Pancreas (tissue), 10 donors: Measurements from ENCODE around the gene TMC5. TPM values are rescaled to one million over a fixed set of nuclear protein-coding genes. Genes with fewer than 3 reads are reported as not detected.

Experiments
- ATAC-seq, 4 donors: fragments of 200-7000 bp; cut with Tn5 transposase; one replicate each; pipeline versions ENCODE4 v1.8.0 to v1.9.1; 2020; ENCODE audit warnings: mild to moderate bottlenecking in 4 of 4, moderate library complexity in 4 of 4
- DNase-seq, 6 donors: peaks; one replicate each; pipeline ENCODE4 v3.0.0-alpha.2; 2020
- FAIRE-seq: peaks from 2 replicates; lab custom pipeline; 2012; peaks lifted over from hg19 to GRCh38; lab: Jason Lieb, UNC
- H3K27ac ChIP-seq, 4 donors: fragments of 200-600 bp; sonication (generic); 1 replicate in 3 of 4; 2 replicates in 1 of 4; pipeline versions ENCODE4 v1.5.0 to v1.8.0; 2020
- H3K27me3 ChIP-seq, 4 donors: fragments of 200-600 bp; one replicate each; pipeline ENCODE4 v1.8.0; 2021
- H3K36me3 ChIP-seq, 3 donors: fragments of 200-600 bp; sonication (generic) in 1 of 3; one replicate each; pipeline versions ENCODE4 v1.5.0 to v1.8.0; 2020 to 2021
- H3K4me1 ChIP-seq, 3 donors: fragments of 200-600 bp; one replicate each; pipeline ENCODE4 v1.8.0; 2021
- H3K4me3 ChIP-seq, 4 donors: fragments of 200-600 bp; sonication (generic) in 2 of 4; one replicate each; pipeline versions ENCODE4 v1.5.0 to v1.8.0; 2020 to 2021
- H3K9me3 ChIP-seq, 4 donors: fragments of 200-600 bp; one replicate each; pipeline ENCODE4 v1.8.0; 2021
- WGBS, 2 donors: extraction: QIAGEN DNeasy Blood & Tissue Kit; methylation state at CpG; one replicate each; pipeline ENCODE4 v1.1.7; 2013; 5-methylcytosine and 5-hydroxymethylcytosine counted together
- intact Hi-C, 3 donors: fragments of 100-400 bp; cut with DNase I; formaldehyde crosslinking; loops; one replicate each; pipeline versions ENCODE4 v1.11.1 to v1.14.2; 2022
- polyA plus RNA-seq, 2 donors: library from polyadenylated mRNA; stranded (reverse); fragments of 200-250 nt; gene quantifications; one replicate each; pipeline ENCODE4 v1.2.3, GENCODE V29; 2013
- total RNA-seq, 6 donors: library from RNA; stranded (reverse); fragmentation: NEBNext Ultra II Directional in 4 of 6; extraction: Animal tissue kit (Norgen Biotek cat#: 25700) in 4 of 6; gene quantifications; one replicate each; pipeline versions ENCODE4 v1.2.1 to v1.2.4, GENCODE V29; 2021 to 2023
- TF ChIP-seq, protein P1 (sequence below), 4 donors: fragments of 200-600 bp; sonication (generic) in 3 of 4; IDR thresholded peaks; one replicate each; pipeline versions ENCODE4 v1.5.0 to v1.8.0; 2021; ENCODE audit warnings: antibody characterized with exemption in 4 of 4
- donor health status: healthy with polysubstance abuse.
- donor health status: DM: no; HTN: no; CAD: no; lungs with moderate emphysema.
- donor health status: DM: no; HTN: no; CAD: no.
- donor health status: control.
- donor health status: control.
- donor health status: Bipolar disorder and iron deficiency.
- donor health status: DM: yes; HTN: yes; CAD: no.
- donor health status: DM: no; HTN: no; CAD: no.
- donor health status: DM: no; HTN: no; CAD: no.
- donor health status: DM: yes; HTN: yes; CAD: no.

TMC5 gene
- total and polyA plus RNA-seq, 8 donors, result 1.3 to 24.8 (median 5.3) TPM

DNA sequence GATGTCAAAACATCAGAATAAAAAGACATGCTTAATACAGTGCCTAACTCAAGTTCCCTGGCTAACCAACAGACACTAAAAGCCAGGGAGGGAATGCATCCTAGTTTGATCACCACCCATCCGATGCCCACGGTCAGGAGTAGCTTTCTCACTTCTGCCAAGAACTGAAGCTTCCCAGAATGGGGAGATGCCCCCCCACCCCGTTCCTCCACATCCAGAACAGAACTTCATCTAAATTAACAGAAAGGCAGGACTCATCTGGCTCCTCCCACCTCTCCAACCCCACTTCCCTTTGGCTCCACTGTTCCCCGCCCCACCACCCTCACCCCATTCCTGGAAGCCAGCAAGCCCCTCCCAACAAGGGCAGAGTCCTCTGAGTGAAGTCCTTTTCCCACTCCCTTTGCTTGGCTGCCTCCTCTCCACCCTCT lies 70.5 kb downstream of the TMC5 start:
- no peak for DNase-seq
- no peak overlapping the region for H3K27ac ChIP-seq
- WGBS, 2 donors, result 66 to 70% methylated on average over 4 of the region's 4 CpGs

DNA sequence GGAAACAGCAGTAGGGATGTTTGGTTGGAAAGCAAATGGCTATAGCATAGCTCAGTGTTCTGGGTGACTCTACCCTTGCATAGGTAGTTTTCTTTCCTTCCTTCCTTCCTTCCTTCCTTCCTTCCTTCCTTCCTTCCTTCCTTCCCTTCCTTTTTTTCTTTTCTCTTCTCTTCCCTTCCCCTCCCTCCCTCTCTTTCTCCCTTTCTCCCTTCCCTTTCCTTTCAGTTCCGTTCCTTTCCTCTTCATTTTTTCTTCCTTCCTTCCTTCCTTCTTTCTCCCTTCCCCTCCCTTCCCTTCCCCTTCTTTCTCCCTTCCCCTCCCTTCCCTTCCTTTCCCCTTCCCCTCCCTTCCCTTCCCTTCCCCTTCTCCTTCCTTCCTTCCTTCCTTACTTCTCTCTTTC lies 72.9 kb downstream of the TMC5 start:
- TF ChIP-seq, protein P1, sequence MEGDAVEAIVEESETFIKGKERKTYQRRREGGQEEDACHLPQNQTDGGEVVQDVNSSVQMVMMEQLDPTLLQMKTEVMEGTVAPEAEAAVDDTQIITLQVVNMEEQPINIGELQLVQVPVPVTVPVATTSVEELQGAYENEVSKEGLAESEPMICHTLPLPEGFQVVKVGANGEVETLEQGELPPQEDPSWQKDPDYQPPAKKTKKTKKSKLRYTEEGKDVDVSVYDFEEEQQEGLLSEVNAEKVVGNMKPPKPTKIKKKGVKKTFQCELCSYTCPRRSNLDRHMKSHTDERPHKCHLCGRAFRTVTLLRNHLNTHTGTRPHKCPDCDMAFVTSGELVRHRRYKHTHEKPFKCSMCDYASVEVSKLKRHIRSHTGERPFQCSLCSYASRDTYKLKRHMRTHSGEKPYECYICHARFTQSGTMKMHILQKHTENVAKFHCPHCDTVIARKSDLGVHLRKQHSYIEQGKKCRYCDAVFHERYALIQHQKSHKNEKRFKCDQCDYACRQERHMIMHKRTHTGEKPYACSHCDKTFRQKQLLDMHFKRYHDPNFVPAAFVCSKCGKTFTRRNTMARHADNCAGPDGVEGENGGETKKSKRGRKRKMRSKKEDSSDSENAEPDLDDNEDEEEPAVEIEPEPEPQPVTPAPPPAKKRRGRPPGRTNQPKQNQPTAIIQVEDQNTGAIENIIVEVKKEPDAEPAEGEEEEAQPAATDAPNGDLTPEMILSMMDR (IDR thresholded peaks at IDR 0.05), result no peak
- H3K27ac ChIP-seq, result no peak overlapping the region
- FAIRE-seq (no peak), ATAC-seq (no peak), DNase-seq (no peak)
- no peaks in the 10 kb centered on the region for H3K27me3 ChIP-seq
- intact Hi-C loops, result loop anchor here in 1 of 3 donors (5.0 kb wide), 1 partner anchor 88 kb away; no protein-coding TSS in a partner anchor
- no peaks in the 10 kb centered on the region for H3K36me3 ChIP-seq
- H3K4me1 ChIP-seq, result no peaks in the 10 kb centered on the region
- no peak overlapping the region for H3K4me3 ChIP-seq
- WGBS, 2 donors, result 80 to 91% methylated on average over 1 of the region's 1 CpG
- H3K9me3 ChIP-seq, result no peaks in the 10 kb centered on the region

More for the DNA sequence above, 70.5 kb downstream of the TMC5 start:
- no peaks in the 10 kb centered on the region for H3K27me3 ChIP-seq
- ATAC-seq (peak in 3 of 4 donors; percentile 53 to 67 (median 60)), FAIRE-seq (no peak)
- H3K4me1 ChIP-seq, result no peaks in the 10 kb centered on the region
- no peaks in the 10 kb centered on the region for H3K9me3 ChIP-seq
- H3K4me3 ChIP-seq, result no peak overlapping the region
- intact Hi-C loops, result no loop called here
- H3K36me3 ChIP-seq, result no peaks in the 10 kb centered on the region
- TF ChIP-seq, protein P1 (IDR thresholded peaks at IDR 0.05), result no peak

DNA sequence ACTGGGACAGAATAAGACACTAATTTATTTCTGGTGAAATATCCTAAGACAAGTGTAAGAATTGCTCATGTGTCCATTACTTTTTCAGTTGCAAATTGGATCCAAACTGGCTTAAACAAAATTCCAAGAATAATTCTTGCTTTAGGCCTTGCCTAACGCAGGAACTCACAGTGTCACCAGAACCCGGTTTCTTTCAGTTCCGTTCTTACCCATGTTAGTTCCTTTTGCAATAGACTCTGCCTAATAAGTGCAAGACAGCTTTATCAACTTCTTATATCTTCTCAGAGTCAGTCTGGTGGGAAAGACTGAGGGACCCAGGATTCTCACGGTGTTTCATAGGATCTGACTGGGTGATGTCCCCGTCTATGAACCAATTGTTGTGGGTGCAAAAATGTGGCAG lies 79.5 kb downstream of the TMC5 start:
- ATAC-seq, result no peak
- Histone ChIP-seq H3K27ac (no peak overlapping the region), H3K36me3 (no peaks in the 10 kb centered on the region), H3K27me3 (no peaks in the 10 kb centered on the region), H3K4me1 (no peaks in the 10 kb centered on the region), H3K9me3 (no peaks in the 10 kb centered on the region), H3K4me3 (no peak overlapping the region)
- TF ChIP-seq, protein P1 (IDR thresholded peaks at IDR 0.05), result no peak
- no peak for DNase-seq
- no peak for FAIRE-seq
- intact Hi-C loops, result no loop called here
- WGBS, 2 donors, result 83 to 86% methylated on average over 5 of the region's 5 CpGs

DNA sequence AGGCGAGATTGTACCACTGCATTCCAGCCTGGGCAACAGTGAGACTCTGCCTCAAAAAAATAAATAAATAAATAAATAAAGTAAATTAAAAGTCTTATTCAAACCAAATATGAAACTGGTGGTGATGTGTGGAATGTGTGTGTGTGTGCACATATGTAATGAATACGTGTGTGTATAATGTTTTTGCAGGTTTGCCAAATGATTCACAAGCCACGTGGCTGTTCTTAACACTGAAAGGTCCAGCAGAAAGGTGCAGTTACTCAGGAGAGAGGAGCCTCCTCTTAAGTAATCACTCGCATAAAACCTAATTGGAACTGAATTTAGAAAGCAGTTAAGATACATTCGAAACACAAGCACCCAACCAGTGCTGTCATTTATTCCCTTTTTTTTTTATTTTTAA lies 81.3 kb downstream of the TMC5 start:
- Histone ChIP-seq H3K27me3 (no peaks in the 10 kb centered on the region), H3K27ac (no peak overlapping the region), H3K4me1 (no peaks in the 10 kb centered on the region), H3K9me3 (no peaks in the 10 kb centered on the region), H3K36me3 (peaks cover 0 to 14% (median 4%) of the 10 kb centered on the region in 3 donors), H3K4me3 (no peak overlapping the region)
- TF ChIP-seq, protein P1 (IDR thresholded peaks at IDR 0.05), result no peak
- 81 to 82% methylated on average over 5 of the region's 5 CpGs for WGBS, 2 donors
- ATAC-seq (no peak), FAIRE-seq (no peak), DNase-seq (no peak)
- intact Hi-C loops, result no loop called here

DNA sequence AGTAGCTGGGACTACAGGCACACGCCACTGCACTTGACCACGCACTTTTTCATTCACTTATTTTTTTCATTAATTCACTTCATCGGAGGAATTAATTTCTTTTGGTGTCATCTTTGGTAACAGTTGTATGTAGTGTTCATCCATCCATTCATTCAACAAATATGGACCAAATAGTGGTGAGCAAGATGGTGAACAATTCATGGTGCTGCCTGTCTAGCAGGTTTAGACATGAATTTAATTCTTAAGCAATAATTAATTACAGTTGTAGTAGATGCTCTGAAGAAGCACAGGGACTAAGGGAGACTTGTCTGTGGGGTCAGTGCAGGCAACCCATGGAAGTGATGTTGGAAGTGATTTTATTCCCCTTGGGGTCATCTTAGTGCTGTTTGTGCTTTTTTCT lies 81.8 kb downstream of the TMC5 start:
- no peaks in the 10 kb centered on the region for H3K4me1 ChIP-seq
- peaks cover 0 to 19% (median 4%) of the 10 kb centered on the region in 3 donors for H3K36me3 ChIP-seq
- WGBS, 2 donors, result 67 to 75% methylated on average over 3 of the region's 3 CpGs
- no peak for DNase-seq
- intact Hi-C loops, result no loop called here
- H3K27me3 ChIP-seq, result no peaks in the 10 kb centered on the region
- no peaks in the 10 kb centered on the region for H3K9me3 ChIP-seq
- no peak for ATAC-seq
- no peak for FAIRE-seq
- H3K27ac ChIP-seq, result no peak overlapping the region
- TF ChIP-seq, protein P1 (IDR thresholded peaks at IDR 0.05), result no peak
- no peak overlapping the region for H3K4me3 ChIP-seq
